Liver (tissue), 9 donors: ENCODE results near the gene ZNF680. TPM values are rescaled to one million over a fixed set of nuclear protein-coding genes. Genes with fewer than 3 reads are reported as not detected.

Experiments used
- DNase-seq: peaks from one replicate; pipeline ENCODE4 v3.0.0-alpha.2; 2017; ENCODE audit warnings: low spot score
- H3K27ac ChIP-seq, 2 donors: one replicate each; pipeline ENCODE4 v1.7.0; 2013; ENCODE audit warnings: inconsistent platforms in 2 of 2, low read length in 2 of 2, control low read depth in 1 of 2, low read depth in 1 of 2, mild to moderate bottlenecking in 1 of 2
- H3K27me3 ChIP-seq, 4 donors: one replicate each; pipeline versions ENCODE4 v1.6.1 to v1.7.0; 2013; ENCODE audit warnings: low read length in 3 of 4, inconsistent platforms in 1 of 4, mild to moderate bottlenecking in 1 of 4, moderate library complexity in 1 of 4; ENCODE audit not compliant: control insufficient read depth in 4 of 4, insufficient read depth in 4 of 4
- H3K36me3 ChIP-seq, 4 donors: one replicate each; pipeline versions ENCODE4 v1.6.1 to v1.7.0; 2013; ENCODE audit warnings: low read length in 3 of 4, mild to moderate bottlenecking in 3 of 4, low read depth in 1 of 4, moderate library complexity in 1 of 4; ENCODE audit not compliant: control insufficient read depth in 4 of 4, insufficient read depth in 3 of 4
- H3K4me1 ChIP-seq, 4 donors: one replicate each; pipeline versions ENCODE4 v1.6.1 to v1.7.0; 2013; ENCODE audit warnings: low read length in 3 of 4, mild to moderate bottlenecking in 3 of 4, moderate library complexity in 1 of 4; ENCODE audit not compliant: control insufficient read depth in 4 of 4, insufficient read depth in 4 of 4
- H3K4me3 ChIP-seq, 3 donors: one replicate each; pipeline versions ENCODE4 v1.6.1 to v1.7.0; 2013; ENCODE audit warnings: low read length in 3 of 3, control low read depth in 1 of 3, low read depth in 1 of 3, mild to moderate bottlenecking in 1 of 3
- H3K9ac ChIP-seq, 2 donors: one replicate each; pipeline ENCODE4 v1.7.0; 2013; ENCODE audit warnings: low read length in 2 of 2, mild to moderate bottlenecking in 2 of 2, moderate library complexity in 2 of 2, control low read depth in 1 of 2, low read depth in 1 of 2
- H3K9me3 ChIP-seq, 4 donors: one replicate each; pipeline versions ENCODE4 v1.6.1 to v1.7.0; 2013; ENCODE audit warnings: low read length in 3 of 4; ENCODE audit not compliant: control insufficient read depth in 4 of 4
- ATF3 ChIP-seq: IDR thresholded peaks from 2 replicates; pipeline ENCODE4 v1.6.1; 2016; ENCODE audit warnings: antibody characterized with exemption
- CTCF ChIP-seq: fragments of 150-350 bp; IDR thresholded peaks from 2 replicates; pipeline ENCODE4 v1.5.1; 2017; ENCODE audit warnings: improper control_type of control experiment, low read depth, low read length; ENCODE audit not compliant: missing input control
- EGR1 ChIP-seq, 2 donors: IDR thresholded peaks; 2 replicates each; pipeline ENCODE4 v1.6.1; 2016 to 2018; ENCODE audit warnings: antibody characterized with exemption in 2 of 2, low read depth in 2 of 2
- FOXA1 ChIP-seq: IDR thresholded peaks from 2 replicates; pipeline ENCODE4 v1.6.1; 2016; ENCODE audit warnings: antibody characterized with exemption
- FOXA2 ChIP-seq: IDR thresholded peaks from 2 replicates; pipeline ENCODE4 v1.6.1; 2016; ENCODE audit warnings: antibody characterized with exemption
- HNF4A ChIP-seq, 2 donors: conservative IDR thresholded peaks; 2 replicates each; pipeline ENCODE4 v1.6.1; 2016; ENCODE audit warnings: antibody characterized with exemption in 2 of 2, mild to moderate bottlenecking in 2 of 2
- JUND ChIP-seq, 2 donors: IDR thresholded peaks; 2 replicates each; pipeline ENCODE4 v1.6.1; 2016; ENCODE audit warnings: antibody characterized with exemption in 2 of 2
- NR2F2 ChIP-seq: IDR thresholded peaks from 2 replicates; pipeline ENCODE4 v1.6.1; 2016; ENCODE audit warnings: antibody characterized with exemption
- REST ChIP-seq: IDR thresholded peaks from 2 replicates; pipeline ENCODE4 v1.6.1; 2016; ENCODE audit warnings: antibody characterized with exemption, mild to moderate bottlenecking
- RXRA ChIP-seq, 2 donors: IDR thresholded peaks; 2 replicates each; pipeline ENCODE4 v1.6.1; 2017 to 2018; ENCODE audit warnings: antibody characterized with exemption in 2 of 2, mild to moderate bottlenecking in 1 of 2
- TAF1 ChIP-seq: conservative IDR thresholded peaks from 2 replicates; pipeline ENCODE4 v1.6.1; 2016; ENCODE audit warnings: antibody characterized with exemption, mild to moderate bottlenecking
- YY1 ChIP-seq: IDR thresholded peaks from 2 replicates; pipeline ENCODE4 v1.6.1; 2016; ENCODE audit warnings: antibody characterized with exemption, mild to moderate bottlenecking
- ZBTB33 ChIP-seq: IDR thresholded peaks from 2 replicates; pipeline ENCODE4 v1.6.1; 2016; ENCODE audit warnings: antibody characterized with exemption
- WGBS: extraction: QIAGEN DNeasy Blood & Tissue Kit; methylation state at CpG from one replicate; pipeline ENCODE4 v1.1.7; 2013; 5-methylcytosine and 5-hydroxymethylcytosine counted together
- polyA plus RNA-seq, 2 donors: library from polyadenylated mRNA; stranded (reverse) in 1 of 2; unstranded in 1 of 2; fragments of 200-250 nt in 1 of 2; fragments of >200 nt in 1 of 2; fragmentation: Nextera tagmentation in 1 of 2; extraction: Ambion mirVana in 1 of 2; gene quantifications; one replicate each; pipeline versions ENCODE4 v1.2.1 to v1.2.3, GENCODE V29; 2013 to 2015
- total RNA-seq, 2 donors: library from RNA; depleted of rRNA; stranded (reverse); fragments of >200 nt; gene quantifications; one replicate each; pipeline ENCODE4 v1.2.3, GENCODE V29; 2014
- donor health status: healthy.
- donor health status: healthy.
- donor health status: healthy.
- donor health status: healthy.
- donor health status: healthy.

The ZNF680 gene
- total and polyA plus RNA-seq, 4 donors, result 3.8 to 20.8 (median 5.5) TPM

GRCh38 chr7:64541438-64542359, 21.2 kb downstream of the ZNF680 start (continued):
- TF ChIP-seq ZBTB33, result no peak

GRCh38 chr7:64533756-64534155, 29.1 kb downstream of the ZNF680 start:
- no peak overlapping the region for H3K27ac ChIP-seq
- no peaks in the 10 kb centered on the region for H3K4me1 ChIP-seq
- DNase-seq, result no peak
- TF ChIP-seq JUND (IDR thresholded peaks at IDR 0.05) (no peak), YY1 (no peak), RXRA (IDR thresholded peaks at IDR 0.05) (no peak)
- H3K9me3 ChIP-seq, result peaks cover 3 to 20% (median 11%) of the 10 kb centered on the region in 4 donors
- no peak overlapping the region for H3K9ac ChIP-seq
- 98% methylated on average over 3 of the region's 3 CpGs for WGBS
- H3K4me3 ChIP-seq, result no peak overlapping the region
- peaks cover 6 to 57% (median 45%) of the 10 kb centered on the region in 4 donors for H3K36me3 ChIP-seq
- no peaks in the 10 kb centered on the region for H3K27me3 ChIP-seq

- H3K36me3 ChIP-seq, result peaks cover 16 to 70% (median 61%) of the 10 kb centered on the region in 4 donors
- no peaks in the 10 kb centered on the region for H3K27me3 ChIP-seq
- H3K4me1 ChIP-seq, result no peaks in the 10 kb centered on the region
- H3K9ac ChIP-seq, result no peak overlapping the region
- no peak overlapping the region for H3K27ac ChIP-seq
- H3K9me3 ChIP-seq, result peaks cover 13 to 58% (median 26%) of the 10 kb centered on the region in 4 donors
- peak overlapping the region in 1 of 3 donors; percentile 40 for H3K4me3 ChIP-seq
- WGBS, result 91% methylated on average over 3 of the region's 3 CpGs
- no peak for DNase-seq
- TF ChIP-seq EGR1 (IDR thresholded peaks at IDR 0.05; ENCODE audit: low read depth in 2 of 2) (no peak), CTCF (no peak), FOXA1 (no peak), REST (no peak), ZBTB33 (no peak), HNF4A (conservative IDR thresholded peaks at IDR 0.05) (no peak), NR2F2 (no peak), FOXA2 (no peak), JUND (IDR thresholded peaks at IDR 0.05) (no peak), TAF1 (no peak), ATF3 (no peak)
Measured at GRCh38 chr7:64528770-64529169, 34.1 kb downstream of the ZNF680 start.
